HFF-Myc (cell line): ENCODE results near the gene FBXO28.
A peak's percentile ranks its signal among the peaks of the same experiment; 100 is the strongest.
"Not testable (repeated sequence)": the region's sequence is repeated elsewhere in the genome, so short reads cannot be mapped to it uniquely, and the experiment has no call there.

Experiments
- DNase-seq: peaks from one replicate; pipeline ENCODE4 v3.0.0-alpha.2; 2011; ENCODE audit warnings: low read depth; ENCODE audit errors: extremely low read depth
- H3K4me3 ChIP-seq: replicated peaks from 2 replicates; pipeline ENCODE4 v1.5.1; 2011; ENCODE audit warnings: low read depth, mild to moderate bottlenecking, control low read depth, low read length
- TF ChIP-seq, protein P1 (sequence below): IDR thresholded peaks from 2 replicates; pipeline ENCODE4 v1.5.1; 2012; ENCODE audit warnings: mild to moderate bottlenecking, low read depth, low read length, control low read depth; ENCODE audit errors: missing control alignments

The FBXO28 gene

DNA sequence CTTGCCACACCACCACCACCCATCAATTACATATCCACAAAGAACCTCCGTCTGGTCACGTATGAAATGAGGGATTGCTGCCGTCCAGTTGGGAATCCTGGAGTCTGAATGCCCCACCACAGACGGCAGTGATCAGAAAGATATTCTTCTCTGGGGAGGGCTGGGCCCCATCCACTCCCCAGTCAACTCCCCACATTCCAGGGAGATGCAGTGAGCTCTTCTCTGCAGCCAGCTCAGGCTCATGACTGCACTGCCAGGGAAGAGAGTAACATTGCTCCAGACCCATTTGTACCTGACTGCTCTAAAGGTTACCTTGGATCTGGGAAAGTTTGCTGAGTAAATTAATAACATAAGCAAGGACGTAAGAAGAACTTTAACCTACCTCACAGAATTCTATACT lies 87.5 kb downstream of the FBXO28 start:
- no peak overlapping the region for H3K4me3 ChIP-seq
- DNase-seq = no peak
- TF ChIP-seq, protein P1, sequence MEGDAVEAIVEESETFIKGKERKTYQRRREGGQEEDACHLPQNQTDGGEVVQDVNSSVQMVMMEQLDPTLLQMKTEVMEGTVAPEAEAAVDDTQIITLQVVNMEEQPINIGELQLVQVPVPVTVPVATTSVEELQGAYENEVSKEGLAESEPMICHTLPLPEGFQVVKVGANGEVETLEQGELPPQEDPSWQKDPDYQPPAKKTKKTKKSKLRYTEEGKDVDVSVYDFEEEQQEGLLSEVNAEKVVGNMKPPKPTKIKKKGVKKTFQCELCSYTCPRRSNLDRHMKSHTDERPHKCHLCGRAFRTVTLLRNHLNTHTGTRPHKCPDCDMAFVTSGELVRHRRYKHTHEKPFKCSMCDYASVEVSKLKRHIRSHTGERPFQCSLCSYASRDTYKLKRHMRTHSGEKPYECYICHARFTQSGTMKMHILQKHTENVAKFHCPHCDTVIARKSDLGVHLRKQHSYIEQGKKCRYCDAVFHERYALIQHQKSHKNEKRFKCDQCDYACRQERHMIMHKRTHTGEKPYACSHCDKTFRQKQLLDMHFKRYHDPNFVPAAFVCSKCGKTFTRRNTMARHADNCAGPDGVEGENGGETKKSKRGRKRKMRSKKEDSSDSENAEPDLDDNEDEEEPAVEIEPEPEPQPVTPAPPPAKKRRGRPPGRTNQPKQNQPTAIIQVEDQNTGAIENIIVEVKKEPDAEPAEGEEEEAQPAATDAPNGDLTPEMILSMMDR = no peak

DNA sequence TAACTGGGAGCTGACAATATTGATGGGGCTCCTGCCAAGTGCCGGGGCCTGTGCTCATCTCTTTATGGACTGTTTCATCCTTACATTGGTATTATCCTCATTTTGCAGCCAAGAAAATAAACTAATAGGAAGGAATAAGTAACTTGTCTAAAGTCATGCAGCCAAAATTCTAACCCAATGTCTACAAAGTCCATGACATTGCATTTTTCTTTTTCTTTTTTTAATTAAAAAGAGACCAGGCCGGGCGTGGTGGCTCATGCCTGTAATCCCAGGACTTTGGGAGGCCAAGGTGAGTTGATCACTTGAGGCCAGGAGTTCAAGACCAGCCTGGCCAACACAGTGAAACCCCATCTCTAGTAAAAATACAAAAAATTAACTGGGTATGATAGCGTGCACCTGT lies 87.9 kb downstream of the FBXO28 start:
- no peak for DNase-seq
- TF ChIP-seq, protein P1 = no peak
- H3K4me3 ChIP-seq = no peak overlapping the region

DNA sequence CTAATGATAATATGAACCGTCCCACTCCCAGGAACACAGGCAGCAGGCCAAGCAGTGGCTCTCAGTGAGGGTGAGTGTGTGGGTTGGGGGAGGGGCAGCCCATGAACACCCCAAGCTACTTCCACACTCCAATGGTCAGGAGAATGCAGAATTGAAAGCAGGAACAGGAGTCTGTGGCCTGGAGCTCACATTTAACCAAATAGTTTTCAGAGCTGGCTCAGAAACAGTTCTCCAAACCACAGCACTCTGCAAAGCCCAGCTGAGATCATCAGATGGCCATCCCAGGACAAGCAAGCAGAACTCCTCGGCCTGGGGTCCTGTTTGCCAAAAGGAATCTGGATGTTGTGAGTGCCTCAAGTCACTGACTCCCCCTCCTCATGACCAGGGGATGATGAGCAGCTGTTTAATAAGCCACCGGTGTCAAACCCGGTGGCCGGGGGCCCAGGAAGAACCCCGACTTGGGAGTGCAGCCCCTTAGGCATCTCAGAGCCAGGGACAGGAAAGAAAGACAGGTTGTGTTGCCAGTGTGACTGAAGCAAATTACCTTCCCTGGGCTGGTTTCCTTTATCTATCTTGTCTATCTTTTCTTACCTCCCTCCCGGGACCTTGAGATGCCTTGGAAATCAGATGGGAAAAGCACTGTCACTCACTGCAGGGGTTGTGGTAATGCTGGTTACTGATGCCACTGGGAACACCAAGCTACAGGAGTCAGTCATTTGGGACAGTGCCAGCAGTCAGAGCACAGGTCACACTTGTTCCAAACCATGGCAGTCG lies 89.5 kb downstream of the FBXO28 start:
- H3K4me3 ChIP-seq = no peak overlapping the region
- TF ChIP-seq, protein P1 = no peak
- DNase-seq = no peak

DNA sequence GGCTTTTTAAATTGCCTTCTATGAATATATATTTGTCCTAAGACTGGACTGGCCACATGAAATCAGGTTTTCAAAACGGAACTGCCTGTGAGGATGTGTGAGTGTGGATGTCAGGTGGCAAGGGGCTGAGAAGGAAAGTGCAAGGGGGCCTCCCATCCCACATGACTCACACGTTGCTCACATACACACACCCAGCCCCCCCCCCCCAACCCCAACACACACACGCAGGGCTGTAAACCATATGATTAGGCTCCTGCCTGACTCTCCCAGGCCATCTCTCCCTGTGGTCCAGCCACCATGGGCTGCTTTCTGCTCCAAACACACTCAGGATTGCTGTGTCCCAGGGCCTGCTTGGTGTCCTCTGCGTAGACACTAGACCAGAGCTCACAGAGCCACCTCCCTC lies 91.5 kb downstream of the FBXO28 start:
- no peak for DNase-seq
- TF ChIP-seq, protein P1 = no peak

DNA sequence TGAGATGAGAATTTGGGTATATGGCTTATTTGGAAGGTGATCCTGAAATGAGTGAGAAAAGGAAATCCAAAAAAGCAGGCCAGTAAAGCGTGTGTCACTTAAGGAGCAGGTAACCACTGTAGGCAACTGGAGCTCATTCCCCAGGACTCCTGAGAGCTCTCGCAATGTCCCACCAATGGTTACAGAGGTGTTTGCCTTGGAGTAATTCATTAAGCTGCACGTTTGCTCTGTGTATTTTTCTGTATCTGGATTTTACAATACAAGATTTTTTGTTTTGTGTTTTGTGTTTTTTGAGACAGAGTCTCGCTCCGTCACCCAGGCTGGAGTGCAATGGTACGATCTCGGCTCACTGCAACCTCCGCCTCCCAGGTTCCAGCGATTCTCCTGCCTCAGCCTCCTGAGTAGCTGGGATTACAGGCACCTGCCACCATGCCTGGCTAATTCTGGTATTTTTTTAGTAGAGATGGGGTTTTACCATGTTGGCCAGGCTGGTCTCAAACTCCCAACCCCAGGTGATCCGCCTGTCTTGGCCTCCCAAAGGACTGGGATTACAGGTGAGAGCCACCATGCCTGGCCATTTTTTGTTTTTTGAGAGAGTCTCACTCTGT lies 92.1 kb downstream of the FBXO28 start:
- not testable (repeated sequence) for H3K4me3 ChIP-seq

More for the DNA sequence above, 91.5 kb downstream of the FBXO28 start:
- peak overlapping the region; percentile 19 for H3K4me3 ChIP-seq

DNA sequence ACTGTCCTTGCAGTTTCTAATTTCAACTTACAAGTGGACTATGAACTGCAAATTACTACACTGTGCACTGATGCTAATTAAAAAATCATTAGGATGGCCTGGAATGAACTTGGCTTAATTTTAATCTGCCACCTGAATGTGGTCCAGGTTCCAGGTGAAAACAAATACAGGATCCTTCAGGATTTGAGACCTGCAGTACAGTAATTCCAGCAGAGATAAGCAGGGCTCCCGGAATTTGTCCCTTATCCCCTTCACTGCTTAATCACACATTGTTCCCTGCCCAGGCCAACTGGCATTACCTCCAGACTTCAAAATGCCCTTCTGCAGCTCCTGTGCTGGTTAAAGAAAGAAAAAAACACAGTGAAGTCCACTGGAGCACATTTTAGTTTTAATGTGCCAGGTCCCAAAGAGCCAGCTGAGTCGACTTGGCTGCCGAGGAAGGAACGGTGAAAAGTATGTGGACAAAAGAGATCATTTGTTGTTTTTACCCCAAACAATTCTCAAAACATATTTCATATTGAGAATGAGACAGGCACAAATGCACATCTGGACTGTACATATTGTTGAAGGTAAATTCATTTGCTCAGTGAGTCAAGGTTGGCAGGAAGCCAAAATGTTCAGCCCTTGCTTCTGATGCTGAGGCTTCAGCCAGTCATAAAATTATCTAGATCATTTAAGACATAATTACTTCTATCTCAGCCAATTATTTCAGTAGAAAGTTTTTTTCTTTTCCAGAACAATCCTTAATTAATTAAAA lies 97.5 kb downstream of the FBXO28 start:
- TF ChIP-seq, protein P1 = no peak
- DNase-seq = peak; percentile 57
- no peak overlapping the region for H3K4me3 ChIP-seq

More for the DNA sequence above, 92.1 kb downstream of the FBXO28 start:
- not testable (repeated sequence) for DNase-seq
